Measurements from ENCODE around the gene SAMD13.

Gene SAMD13

GRCh38 chr1:84352298-84353106 is 51.0 kb downstream of the SAMD13 start:
- Histone ChIP-seq H3K9me3 (ENCODE audit: control insufficient read depth in 5 of 5, low read length in 5 of 5) (no peaks in the 10 kb centered on the region), H3K27ac (ENCODE audit: low read depth, low read length) (no peak overlapping the region), H3K4me1 (ENCODE audit: control insufficient read depth in 5 of 5, insufficient read depth in 5 of 5, low read length in 5 of 5) (no peaks in the 10 kb centered on the region), H3K36me3 (ENCODE audit: control insufficient read depth in 5 of 5, insufficient read depth in 5 of 5, low read length in 5 of 5) (no peaks in the 10 kb centered on the region), H3K9ac (ENCODE audit: low read length in 5 of 5) (no peak overlapping the region), H3K4me3 (ENCODE audit: low read depth in 1 of 5, low read length in 5 of 5) (no peak overlapping the region), H3K27me3 (ENCODE audit: control insufficient read depth in 5 of 5, insufficient read depth in 4 of 5, low read length in 5 of 5) (no peaks in the 10 kb centered on the region)

GRCh38 chr1:84353695-84354094 is 52.2 kb downstream of the SAMD13 start:
- H3K4me3 ChIP-seq (ENCODE audit: low read depth in 1 of 5, low read length in 5 of 5) = no peak overlapping the region
- H3K9ac ChIP-seq (ENCODE audit: low read length in 5 of 5) = no peak overlapping the region
- H3K36me3 ChIP-seq (ENCODE audit: control insufficient read depth in 5 of 5, insufficient read depth in 5 of 5, low read length in 5 of 5) = no peaks in the 10 kb centered on the region
- no peaks in the 10 kb centered on the region for H3K4me1 ChIP-seq (ENCODE audit: control insufficient read depth in 5 of 5, insufficient read depth in 5 of 5, low read length in 5 of 5)
- no peak overlapping the region for H3K27ac ChIP-seq (ENCODE audit: low read depth, low read length)
- no peaks in the 10 kb centered on the region for H3K27me3 ChIP-seq (ENCODE audit: control insufficient read depth in 5 of 5, insufficient read depth in 4 of 5, low read length in 5 of 5)
- no peaks in the 10 kb centered on the region for H3K9me3 ChIP-seq (ENCODE audit: control insufficient read depth in 5 of 5, low read length in 5 of 5)

- Histone ChIP-seq H3K36me3 (ENCODE audit: control insufficient read depth in 5 of 5, insufficient read depth in 5 of 5, low read length in 5 of 5) (no peaks in the 10 kb centered on the region), H3K4me3 (ENCODE audit: low read depth in 1 of 5, low read length in 5 of 5) (no peak overlapping the region), H3K9ac (ENCODE audit: low read length in 5 of 5) (no peak overlapping the region), H3K4me1 (ENCODE audit: control insufficient read depth in 5 of 5, insufficient read depth in 5 of 5, low read length in 5 of 5) (no peaks in the 10 kb centered on the region), H3K27me3 (ENCODE audit: control insufficient read depth in 5 of 5, insufficient read depth in 4 of 5, low read length in 5 of 5) (no peaks in the 10 kb centered on the region), H3K9me3 (ENCODE audit: control insufficient read depth in 5 of 5, low read length in 5 of 5) (no peaks in the 10 kb centered on the region), H3K27ac (ENCODE audit: low read depth, low read length) (no peak overlapping the region)
Measured at GRCh38 chr1:84355556-84355955, 54.0 kb downstream of the SAMD13 start.

- Histone ChIP-seq H3K4me3 (ENCODE audit: low read depth in 1 of 5, low read length in 5 of 5) (no peak overlapping the region), H3K36me3 (ENCODE audit: control insufficient read depth in 5 of 5, insufficient read depth in 5 of 5, low read length in 5 of 5) (no peaks in the 10 kb centered on the region), H3K27me3 (ENCODE audit: control insufficient read depth in 5 of 5, insufficient read depth in 4 of 5, low read length in 5 of 5) (no peaks in the 10 kb centered on the region), H3K4me1 (ENCODE audit: control insufficient read depth in 5 of 5, insufficient read depth in 5 of 5, low read length in 5 of 5) (no peaks in the 10 kb centered on the region), H3K9ac (ENCODE audit: low read length in 5 of 5) (no peak overlapping the region), H3K27ac (ENCODE audit: low read depth, low read length) (no peak overlapping the region), H3K9me3 (ENCODE audit: control insufficient read depth in 5 of 5, low read length in 5 of 5) (no peaks in the 10 kb centered on the region)
Measured at GRCh38 chr1:84356881-84357280, 55.4 kb downstream of the SAMD13 start.

- Histone ChIP-seq H3K27ac (ENCODE audit: low read depth, low read length) (no peak overlapping the region), H3K36me3 (ENCODE audit: control insufficient read depth in 5 of 5, insufficient read depth in 5 of 5, low read length in 5 of 5) (no peaks in the 10 kb centered on the region), H3K27me3 (ENCODE audit: control insufficient read depth in 5 of 5, insufficient read depth in 4 of 5, low read length in 5 of 5) (no peaks in the 10 kb centered on the region), H3K4me3 (ENCODE audit: low read depth in 1 of 5, low read length in 5 of 5) (no peak overlapping the region), H3K9ac (ENCODE audit: low read length in 5 of 5) (no peak overlapping the region), H3K9me3 (ENCODE audit: control insufficient read depth in 5 of 5, low read length in 5 of 5) (no peaks in the 10 kb centered on the region), H3K4me1 (ENCODE audit: control insufficient read depth in 5 of 5, insufficient read depth in 5 of 5, low read length in 5 of 5) (peaks cover 0 to 2% (median 0%) of the 10 kb centered on the region in 5 donors)
Measured at GRCh38 chr1:84358695-84359094, 57.2 kb downstream of the SAMD13 start.

- H3K9ac ChIP-seq (ENCODE audit: low read length in 5 of 5) = no peak overlapping the region
- H3K4me1 ChIP-seq (ENCODE audit: control insufficient read depth in 5 of 5, insufficient read depth in 5 of 5, low read length in 5 of 5) = peaks cover 0 to 2% (median 0%) of the 10 kb centered on the region in 5 donors
- H3K9me3 ChIP-seq (ENCODE audit: control insufficient read depth in 5 of 5, low read length in 5 of 5) = no peaks in the 10 kb centered on the region
- no peaks in the 10 kb centered on the region for H3K27me3 ChIP-seq (ENCODE audit: control insufficient read depth in 5 of 5, insufficient read depth in 4 of 5, low read length in 5 of 5)
- H3K27ac ChIP-seq (ENCODE audit: low read depth, low read length) = no peak overlapping the region
- no peak overlapping the region for H3K4me3 ChIP-seq (ENCODE audit: low read depth in 1 of 5, low read length in 5 of 5)
- H3K36me3 ChIP-seq (ENCODE audit: control insufficient read depth in 5 of 5, insufficient read depth in 5 of 5, low read length in 5 of 5) = no peaks in the 10 kb centered on the region
Measured at GRCh38 chr1:84360316-84360715, 58.8 kb downstream of the SAMD13 start.

GRCh38 chr1:84361796-84362195 is 60.3 kb downstream of the SAMD13 start:
- Histone ChIP-seq H3K27me3 (ENCODE audit: control insufficient read depth in 5 of 5, insufficient read depth in 4 of 5, low read length in 5 of 5) (no peaks in the 10 kb centered on the region), H3K9me3 (ENCODE audit: control insufficient read depth in 5 of 5, low read length in 5 of 5) (no peaks in the 10 kb centered on the region), H3K4me1 (ENCODE audit: control insufficient read depth in 5 of 5, insufficient read depth in 5 of 5, low read length in 5 of 5) (peaks cover 0 to 9% (median 0%) of the 10 kb centered on the region in 5 donors), H3K36me3 (ENCODE audit: control insufficient read depth in 5 of 5, insufficient read depth in 5 of 5, low read length in 5 of 5) (no peaks in the 10 kb centered on the region), H3K9ac (ENCODE audit: low read length in 5 of 5) (no peak overlapping the region), H3K27ac (ENCODE audit: low read depth, low read length) (no peak overlapping the region), H3K4me3 (ENCODE audit: low read depth in 1 of 5, low read length in 5 of 5) (no peak overlapping the region)

GRCh38 chr1:84363019-84363418 is 61.5 kb downstream of the SAMD13 start:
- H3K27me3 ChIP-seq (ENCODE audit: control insufficient read depth in 5 of 5, insufficient read depth in 4 of 5, low read length in 5 of 5) = no peaks in the 10 kb centered on the region
- no peak overlapping the region for H3K27ac ChIP-seq (ENCODE audit: low read depth, low read length)
- H3K4me3 ChIP-seq (ENCODE audit: low read depth in 1 of 5, low read length in 5 of 5) = no peak overlapping the region
- no peaks in the 10 kb centered on the region for H3K36me3 ChIP-seq (ENCODE audit: control insufficient read depth in 5 of 5, insufficient read depth in 5 of 5, low read length in 5 of 5)
- no peaks in the 10 kb centered on the region for H3K9me3 ChIP-seq (ENCODE audit: control insufficient read depth in 5 of 5, low read length in 5 of 5)
- peaks cover 0 to 9% (median 0%) of the 10 kb centered on the region in 5 donors for H3K4me1 ChIP-seq (ENCODE audit: control insufficient read depth in 5 of 5, insufficient read depth in 5 of 5, low read length in 5 of 5)
- no peak overlapping the region for H3K9ac ChIP-seq (ENCODE audit: low read length in 5 of 5)

GRCh38 chr1:84363622-84364021 is 62.1 kb downstream of the SAMD13 start:
- Histone ChIP-seq H3K36me3 (ENCODE audit: control insufficient read depth in 5 of 5, insufficient read depth in 5 of 5, low read length in 5 of 5) (no peaks in the 10 kb centered on the region), H3K27ac (ENCODE audit: low read depth, low read length) (no peak overlapping the region), H3K4me3 (ENCODE audit: low read depth in 1 of 5, low read length in 5 of 5) (no peak overlapping the region), H3K4me1 (ENCODE audit: control insufficient read depth in 5 of 5, insufficient read depth in 5 of 5, low read length in 5 of 5) (peaks cover 0 to 9% (median 0%) of the 10 kb centered on the region in 5 donors), H3K9ac (ENCODE audit: low read length in 5 of 5) (no peak overlapping the region), H3K27me3 (ENCODE audit: control insufficient read depth in 5 of 5, insufficient read depth in 4 of 5, low read length in 5 of 5) (no peaks in the 10 kb centered on the region), H3K9me3 (ENCODE audit: control insufficient read depth in 5 of 5, low read length in 5 of 5) (no peaks in the 10 kb centered on the region)

GRCh38 chr1:84365225-84366221 is 64.0 kb downstream of the SAMD13 start:
- H3K36me3 ChIP-seq (ENCODE audit: control insufficient read depth in 5 of 5, insufficient read depth in 5 of 5, low read length in 5 of 5) = no peaks in the 10 kb centered on the region
- H3K4me1 ChIP-seq (ENCODE audit: control insufficient read depth in 5 of 5, insufficient read depth in 5 of 5, low read length in 5 of 5) = peaks cover 0 to 9% (median 0%) of the 10 kb centered on the region in 5 donors
- no peak overlapping the region for H3K27ac ChIP-seq (ENCODE audit: low read depth, low read length)
- no peak overlapping the region for H3K4me3 ChIP-seq (ENCODE audit: low read depth in 1 of 5, low read length in 5 of 5)
- no peaks in the 10 kb centered on the region for H3K27me3 ChIP-seq (ENCODE audit: control insufficient read depth in 5 of 5, insufficient read depth in 4 of 5, low read length in 5 of 5)
- no peaks in the 10 kb centered on the region for H3K9me3 ChIP-seq (ENCODE audit: control insufficient read depth in 5 of 5, low read length in 5 of 5)
- H3K9ac ChIP-seq (ENCODE audit: low read length in 5 of 5) = no peak overlapping the region

Measured in subcutaneous abdominal adipose tissue (tissue), 5 donors.